OCI-LY3 (cell line): Measurements from ENCODE around the gene NFIB.

ENCODE experiments used
- H2AFZ ChIP-seq: fragments of 200-600, 300-600 bp; shearing (Covaris generic); 2 replicates; pipeline ENCODE4 v1.6.0; 2014; ENCODE audit warnings: antibody characterized with exemption, low read depth, low read length
- H3K27ac ChIP-seq: fragments of 200-600, 300-600 bp; sonication (generic); 2 replicates; pipeline ENCODE4 v1.5.1; 2014; ENCODE audit warnings: mild to moderate bottlenecking, low read length, moderate library complexity, mixed read lengths
- H3K27me3 ChIP-seq: fragments of 200-600, 300-600 bp; sonication (generic); 2 replicates; pipeline ENCODE4 v1.6.1; 2014; ENCODE audit warnings: low read depth, low read length, mixed read lengths
- H3K36me3 ChIP-seq: fragments of 200-600, 300-600 bp; sonication (generic); replicated peaks from 2 replicates; pipeline ENCODE3; 2014; ENCODE audit warnings: low read depth, low read length, mixed read lengths
- H3K4me1 ChIP-seq: fragments of 300-600, 200-600 bp; sonication (generic); 2 replicates; pipeline ENCODE4 v1.6.1; 2014; ENCODE audit warnings: low read length, mixed read lengths
- H3K4me2 ChIP-seq: fragments of 200-600, 300-600 bp; sonication (generic); 2 replicates; pipeline ENCODE4 v1.6.1; 2014; ENCODE audit warnings: low read length, mixed read lengths
- H3K4me3 ChIP-seq: fragments of 300-600, 200-600 bp; sonication (generic); 2 replicates; pipeline ENCODE4 v1.5.1; 2014; ENCODE audit warnings: antibody characterized with exemption, mild to moderate bottlenecking, low read length, moderate library complexity
- H3K79me2 ChIP-seq: fragments of 300-600, 200-600 bp; shearing (Covaris generic); 2 replicates; pipeline ENCODE4 v1.6.1; 2014; ENCODE audit warnings: mild to moderate bottlenecking, low read length, mixed read lengths
- H3K9ac ChIP-seq: fragments of 300-600, 200-600 bp; shearing (Covaris generic); 2 replicates; pipeline ENCODE4 v1.6.0; 2014; ENCODE audit warnings: mild to moderate bottlenecking, low read length, moderate library complexity
- H3K9me3 ChIP-seq: fragments of 200-600, 300-600 bp; shearing (Covaris generic); 2 replicates; pipeline ENCODE4 v1.6.1; 2014; ENCODE audit warnings: low read length, mixed read lengths; ENCODE audit not compliant: insufficient read depth
- H4K20me1 ChIP-seq: fragments of 200-600, 300-600 bp; sonication (generic); 2 replicates; pipeline ENCODE4 v1.6.1; 2016; ENCODE audit warnings: low read length, mixed read lengths; ENCODE audit not compliant: insufficient read depth
- EZH2phosphoT487 ChIP-seq: fragments of 200-600 bp; shearing (Covaris generic); IDR thresholded peaks from 2 replicates; pipeline ENCODE4 v1.6.1; 2018; ENCODE audit warnings: antibody characterized with exemption, mixed run types, low read depth
- TF ChIP-seq, protein P1 (sequence below): fragments of 200-600, 300-600 bp; sonication (generic); IDR thresholded peaks from 2 replicates; pipeline ENCODE4 v1.5.1; 2014; ENCODE audit warnings: antibody characterized with exemption, low read length, low read depth

NFIB gene

DNA sequence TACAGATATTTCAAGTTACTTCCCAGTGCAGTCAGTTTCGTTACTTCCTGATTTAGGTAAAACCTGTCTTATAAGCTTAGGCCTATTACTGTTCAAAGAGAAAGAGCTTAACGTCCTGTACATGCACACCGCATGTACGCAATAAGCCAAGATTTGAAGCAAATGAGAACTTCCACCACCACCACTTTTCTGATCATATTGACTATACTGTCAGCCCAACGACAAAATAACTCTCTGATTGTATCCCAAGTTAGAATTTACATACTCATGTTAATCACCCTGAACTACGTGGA lies 5.1 kb downstream of the NFIB start:
- Histone ChIP-seq H3K4me2 (no peak overlapping the region), H4K20me1 (no peaks in the 10 kb centered on the region), H3K9ac (no peak overlapping the region), H3K79me2 (no peaks in the 10 kb centered on the region), H3K27ac (no peak overlapping the region), H3K27me3 (no peaks in the 10 kb centered on the region; the same call in 1 of the 2 replicates), H2AFZ (no peak overlapping the region), H3K4me3 (no peak overlapping the region), H3K4me1 (no peaks in the 10 kb centered on the region), H3K9me3 (no peaks in the 10 kb centered on the region), H3K36me3 (no peaks in the 10 kb centered on the region)
- TF ChIP-seq, protein P1, sequence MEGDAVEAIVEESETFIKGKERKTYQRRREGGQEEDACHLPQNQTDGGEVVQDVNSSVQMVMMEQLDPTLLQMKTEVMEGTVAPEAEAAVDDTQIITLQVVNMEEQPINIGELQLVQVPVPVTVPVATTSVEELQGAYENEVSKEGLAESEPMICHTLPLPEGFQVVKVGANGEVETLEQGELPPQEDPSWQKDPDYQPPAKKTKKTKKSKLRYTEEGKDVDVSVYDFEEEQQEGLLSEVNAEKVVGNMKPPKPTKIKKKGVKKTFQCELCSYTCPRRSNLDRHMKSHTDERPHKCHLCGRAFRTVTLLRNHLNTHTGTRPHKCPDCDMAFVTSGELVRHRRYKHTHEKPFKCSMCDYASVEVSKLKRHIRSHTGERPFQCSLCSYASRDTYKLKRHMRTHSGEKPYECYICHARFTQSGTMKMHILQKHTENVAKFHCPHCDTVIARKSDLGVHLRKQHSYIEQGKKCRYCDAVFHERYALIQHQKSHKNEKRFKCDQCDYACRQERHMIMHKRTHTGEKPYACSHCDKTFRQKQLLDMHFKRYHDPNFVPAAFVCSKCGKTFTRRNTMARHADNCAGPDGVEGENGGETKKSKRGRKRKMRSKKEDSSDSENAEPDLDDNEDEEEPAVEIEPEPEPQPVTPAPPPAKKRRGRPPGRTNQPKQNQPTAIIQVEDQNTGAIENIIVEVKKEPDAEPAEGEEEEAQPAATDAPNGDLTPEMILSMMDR: no peak
- TF ChIP-seq EZH2phosphoT487: no peak

DNA sequence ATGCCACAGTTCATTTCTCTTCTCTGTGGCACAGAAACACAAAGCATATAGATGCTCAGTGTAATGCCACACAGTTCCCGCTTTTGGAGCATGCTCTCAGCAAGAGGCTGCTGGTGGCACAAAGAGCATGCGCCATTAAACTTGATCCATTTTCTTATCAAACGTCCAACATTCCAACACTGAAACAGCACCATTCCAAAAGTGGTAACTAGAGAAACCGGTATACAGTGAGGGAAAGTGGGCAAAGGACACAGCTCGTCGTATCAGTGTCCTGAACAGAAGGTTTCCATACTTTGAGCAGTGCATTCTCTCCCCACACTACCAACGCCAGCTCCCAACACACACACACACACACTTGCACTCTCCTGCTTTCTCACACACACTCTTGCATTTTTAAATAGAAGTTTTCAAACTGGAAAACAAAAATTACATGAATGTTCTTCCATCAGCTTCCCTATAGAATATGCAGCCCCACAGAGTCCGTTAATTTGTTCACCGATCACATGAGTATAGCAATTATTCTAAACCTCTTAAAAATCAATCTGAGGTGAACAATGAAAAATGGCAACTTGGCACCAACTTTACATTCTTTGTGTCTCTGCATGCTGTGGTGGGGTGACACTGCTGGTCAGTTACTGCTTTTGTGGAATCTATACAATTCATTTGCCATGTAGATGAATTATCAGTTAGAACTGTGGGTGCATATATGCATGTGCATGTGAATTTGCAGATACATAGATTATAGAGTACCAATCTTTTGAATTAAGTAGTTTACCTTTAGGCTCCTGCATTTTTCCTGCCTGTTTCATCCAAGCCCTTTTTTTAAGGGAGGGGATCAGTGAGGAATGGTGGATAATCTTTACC lies 5.7 kb downstream of the NFIB start:
- Histone ChIP-seq H4K20me1 (no peaks in the 10 kb centered on the region), H3K9me3 (no peaks in the 10 kb centered on the region), H2AFZ (no peak overlapping the region), H3K79me2 (no peaks in the 10 kb centered on the region), H3K4me1 (no peaks in the 10 kb centered on the region), H3K4me3 (no peak overlapping the region), H3K36me3 (no peaks in the 10 kb centered on the region), H3K9ac (no peak overlapping the region), H3K27ac (no peak overlapping the region), H3K4me2 (no peak overlapping the region), H3K27me3 (no peaks in the 10 kb centered on the region; the same call in 1 of the 2 replicates)
- TF ChIP-seq, protein P1: no peak
- TF ChIP-seq EZH2phosphoT487: no peak

DNA sequence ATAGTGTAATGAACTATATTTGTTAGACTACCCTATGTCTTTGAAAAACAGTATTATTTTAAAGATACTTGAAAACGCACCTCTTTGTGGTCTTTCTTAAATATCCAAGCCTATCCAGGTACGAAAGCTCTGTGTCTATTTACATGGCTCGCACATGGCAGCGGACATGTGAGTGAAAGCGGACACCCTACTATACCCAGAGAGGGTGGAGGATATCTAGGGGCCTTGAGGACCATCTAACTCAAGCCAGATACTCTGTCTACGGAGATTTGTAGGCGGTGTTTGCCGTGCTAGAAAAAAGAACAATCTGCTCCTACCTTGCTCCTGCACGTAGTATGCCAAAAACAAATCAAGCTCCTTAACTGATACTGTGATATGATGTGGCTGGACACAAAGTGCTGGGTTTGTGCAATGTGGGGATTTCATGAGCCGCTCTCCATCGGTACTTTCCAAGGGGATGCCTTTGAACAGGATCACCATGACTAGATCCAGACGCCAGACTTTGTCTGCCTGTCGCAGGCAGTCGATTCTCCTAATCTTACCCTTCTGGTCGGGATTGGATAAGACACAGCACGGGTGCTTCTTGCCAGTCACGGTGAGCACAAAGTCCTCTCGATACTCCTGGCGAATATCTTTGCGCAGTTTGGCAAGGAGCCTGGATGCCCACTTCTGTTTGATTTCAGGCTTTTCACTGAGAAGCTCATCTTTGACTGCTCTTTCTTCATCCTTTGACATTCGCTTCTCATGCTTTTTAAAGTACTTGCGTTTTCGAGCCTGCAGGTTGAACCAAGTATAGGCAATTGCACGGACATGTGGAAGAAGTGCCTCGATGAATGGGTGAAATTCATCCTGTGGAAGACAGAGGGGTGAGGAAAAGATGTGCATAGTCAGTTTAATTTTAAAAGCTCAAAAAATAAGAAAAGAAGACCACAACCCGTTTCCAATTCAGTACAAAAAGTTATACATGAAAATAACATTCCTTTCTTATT lies 7.0 kb downstream of the NFIB start:
- no peak overlapping the region for H2AFZ ChIP-seq
- no peak overlapping the region for H3K27ac ChIP-seq
- no peaks in the 10 kb centered on the region for H3K36me3 ChIP-seq
- no peaks in the 10 kb centered on the region for H3K9me3 ChIP-seq
- H3K79me2 ChIP-seq: no peaks in the 10 kb centered on the region
- no peak overlapping the region for H3K9ac ChIP-seq
- no peaks in the 10 kb centered on the region for H3K4me1 ChIP-seq
- H3K4me2 ChIP-seq: no peak overlapping the region
- no peaks in the 10 kb centered on the region for H4K20me1 ChIP-seq
- TF ChIP-seq, protein P1: no peak
- no peak for TF ChIP-seq EZH2phosphoT487
- H3K27me3 ChIP-seq: no peaks in the 10 kb centered on the region; the same call in 1 of the 2 replicates
- H3K4me3 ChIP-seq: no peak overlapping the region

DNA sequence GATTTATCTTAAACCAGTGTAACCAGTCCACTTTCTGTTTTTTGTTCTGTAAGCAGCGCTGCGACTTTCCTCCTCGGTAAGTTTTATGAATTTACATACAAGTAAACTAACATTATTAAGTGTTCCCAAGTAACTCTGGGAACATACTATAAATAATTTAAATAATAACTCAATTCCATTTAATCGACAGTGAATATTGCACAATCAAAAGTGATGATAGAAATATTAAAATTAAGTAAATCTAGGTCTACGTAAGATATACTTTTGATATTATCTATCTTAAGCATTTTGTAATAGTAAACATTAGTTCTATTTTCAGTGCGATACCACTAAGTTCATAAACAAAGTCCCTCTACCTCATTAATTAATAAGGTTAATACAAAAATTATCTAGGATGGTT lies 7.8 kb downstream of the NFIB start:
- H3K9ac ChIP-seq: no peak overlapping the region
- H3K36me3 ChIP-seq: no peaks in the 10 kb centered on the region
- H3K4me3 ChIP-seq: no peak overlapping the region
- no peak for TF ChIP-seq EZH2phosphoT487
- TF ChIP-seq, protein P1: no peak
- no peaks in the 10 kb centered on the region for H3K79me2 ChIP-seq
- H3K9me3 ChIP-seq: no peaks in the 10 kb centered on the region
- no peaks in the 10 kb centered on the region; the same call in 1 of the 2 replicates for H3K27me3 ChIP-seq
- no peaks in the 10 kb centered on the region for H4K20me1 ChIP-seq
- H3K4me1 ChIP-seq: no peaks in the 10 kb centered on the region
- H2AFZ ChIP-seq: no peak overlapping the region
- no peak overlapping the region for H3K4me2 ChIP-seq
- H3K27ac ChIP-seq: no peak overlapping the region
